Liver (tissue), 3 donors: ENCODE data around the gene EXD3.

Experiments used
- EGR1 ChIP-seq, 2 donors: IDR thresholded peaks; 2 replicates each; pipeline ENCODE4 v1.6.1; 2016 to 2018; ENCODE audit warnings: antibody characterized with exemption in 2 of 2, low read depth in 2 of 2
- GABPA ChIP-seq, 2 donors: IDR thresholded peaks in 1 of 2; conservative IDR thresholded peaks in 1 of 2; 2 replicates each; pipeline ENCODE4 v1.6.1; 2016; ENCODE audit warnings: antibody characterized with exemption in 2 of 2, mild to moderate bottlenecking in 1 of 2, moderate library complexity in 1 of 2
- RXRA ChIP-seq, 2 donors: IDR thresholded peaks; 2 replicates each; pipeline ENCODE4 v1.6.1; 2017 to 2018; ENCODE audit warnings: antibody characterized with exemption in 2 of 2, mild to moderate bottlenecking in 1 of 2
- TF ChIP-seq, protein P1 (sequence below): fragments of 150-350 bp; IDR thresholded peaks from 2 replicates; pipeline ENCODE4 v1.5.1; 2017; ENCODE audit warnings: improper control_type of control experiment, low read depth, low read length; ENCODE audit not compliant: missing input control
- donor health status: healthy.
- donor health status: healthy.

DNA sequence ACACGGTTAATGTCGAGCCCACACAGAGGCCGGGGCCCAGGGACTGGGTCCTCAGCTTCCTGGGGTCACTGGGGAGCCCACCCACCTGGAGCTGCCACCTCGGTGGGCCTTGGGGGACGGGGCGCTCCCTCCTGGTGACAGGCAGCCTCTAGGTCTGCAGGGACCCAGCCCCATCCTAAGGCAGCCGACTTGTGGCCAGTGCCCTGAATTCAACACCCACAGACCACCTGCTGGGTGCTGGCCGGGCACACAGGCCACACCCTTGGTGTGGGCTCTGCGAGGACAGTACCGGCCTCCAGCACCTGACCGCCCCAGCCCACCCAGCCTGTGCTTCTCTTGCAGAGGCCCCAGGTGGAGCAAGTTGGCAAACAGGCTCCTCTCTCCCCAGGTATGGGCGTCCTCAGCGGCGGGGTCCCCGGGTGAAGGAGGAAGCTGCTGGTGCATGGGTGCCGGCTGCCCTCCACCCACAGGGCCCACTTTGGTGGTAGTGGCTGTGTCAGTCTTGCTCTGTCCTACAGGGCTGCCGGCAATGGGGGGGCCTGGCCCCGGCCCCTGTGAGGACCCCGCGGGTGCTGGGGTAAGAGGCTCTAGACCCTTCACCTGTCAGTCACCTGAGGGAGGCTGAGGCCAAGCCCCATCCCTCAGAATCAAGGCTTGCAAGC, 9.9 kb upstream of the EXD3 start:
- TF ChIP-seq GABPA (IDR thresholded peaks at IDR 0.05 in 1 of 2, conservative IDR thresholded peaks at IDR 0.05 in 1 of 2) (no peak), EGR1 (IDR thresholded peaks at IDR 0.05; ENCODE audit: low read depth in 2 of 2) (no peak), RXRA (IDR thresholded peaks at IDR 0.05) (no peak)
- TF ChIP-seq, protein P1, sequence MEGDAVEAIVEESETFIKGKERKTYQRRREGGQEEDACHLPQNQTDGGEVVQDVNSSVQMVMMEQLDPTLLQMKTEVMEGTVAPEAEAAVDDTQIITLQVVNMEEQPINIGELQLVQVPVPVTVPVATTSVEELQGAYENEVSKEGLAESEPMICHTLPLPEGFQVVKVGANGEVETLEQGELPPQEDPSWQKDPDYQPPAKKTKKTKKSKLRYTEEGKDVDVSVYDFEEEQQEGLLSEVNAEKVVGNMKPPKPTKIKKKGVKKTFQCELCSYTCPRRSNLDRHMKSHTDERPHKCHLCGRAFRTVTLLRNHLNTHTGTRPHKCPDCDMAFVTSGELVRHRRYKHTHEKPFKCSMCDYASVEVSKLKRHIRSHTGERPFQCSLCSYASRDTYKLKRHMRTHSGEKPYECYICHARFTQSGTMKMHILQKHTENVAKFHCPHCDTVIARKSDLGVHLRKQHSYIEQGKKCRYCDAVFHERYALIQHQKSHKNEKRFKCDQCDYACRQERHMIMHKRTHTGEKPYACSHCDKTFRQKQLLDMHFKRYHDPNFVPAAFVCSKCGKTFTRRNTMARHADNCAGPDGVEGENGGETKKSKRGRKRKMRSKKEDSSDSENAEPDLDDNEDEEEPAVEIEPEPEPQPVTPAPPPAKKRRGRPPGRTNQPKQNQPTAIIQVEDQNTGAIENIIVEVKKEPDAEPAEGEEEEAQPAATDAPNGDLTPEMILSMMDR = no peak
